PFSK-1 (cell line): ENCODE measurements around the gene SHISA7.

Source experiments
- FOXP2 ChIP-seq: optimal IDR thresholded peaks from 2 replicates; pipeline ENCODE3; 2011; ENCODE audit warnings: borderline replicate concordance, control low read depth, inconsistent platforms; ENCODE audit not compliant: insufficient read depth; ENCODE audit errors: extremely low read length, extremely low read depth
- POLR2AphosphoS5 ChIP-seq: IDR thresholded peaks from 2 replicates; pipeline ENCODE4 v1.6.1; 2012; ENCODE audit warnings: low read depth, mild to moderate bottlenecking, control low read depth, low read length, moderate library complexity
- SIN3A ChIP-seq: IDR thresholded peaks from 2 replicates; pipeline ENCODE4 v1.6.1; 2012; ENCODE audit warnings: mild to moderate bottlenecking, low read length, moderate library complexity, borderline replicate concordance; ENCODE audit not compliant: insufficient read depth
- TAF1 ChIP-seq: IDR thresholded peaks from 2 replicates; pipeline ENCODE4 v1.6.1; 2012; ENCODE audit warnings: low read length, control low read depth, borderline replicate concordance; ENCODE audit not compliant: insufficient read depth
- TF ChIP-seq, protein P1 (sequence below), 2 experiments: IDR thresholded peaks; 2 replicates each; pipeline versions ENCODE4 v1.6.1 to v1.8.0; 2011 to 2012; ENCODE audit warnings: low read depth in 2 of 2, low read length in 2 of 2, control low read depth in 1 of 2, inconsistent platforms in 1 of 2, mild to moderate bottlenecking in 1 of 2, moderate library complexity in 1 of 2; ENCODE audit not compliant: insufficient read depth in 1 of 2

Gene SHISA7

DNA sequence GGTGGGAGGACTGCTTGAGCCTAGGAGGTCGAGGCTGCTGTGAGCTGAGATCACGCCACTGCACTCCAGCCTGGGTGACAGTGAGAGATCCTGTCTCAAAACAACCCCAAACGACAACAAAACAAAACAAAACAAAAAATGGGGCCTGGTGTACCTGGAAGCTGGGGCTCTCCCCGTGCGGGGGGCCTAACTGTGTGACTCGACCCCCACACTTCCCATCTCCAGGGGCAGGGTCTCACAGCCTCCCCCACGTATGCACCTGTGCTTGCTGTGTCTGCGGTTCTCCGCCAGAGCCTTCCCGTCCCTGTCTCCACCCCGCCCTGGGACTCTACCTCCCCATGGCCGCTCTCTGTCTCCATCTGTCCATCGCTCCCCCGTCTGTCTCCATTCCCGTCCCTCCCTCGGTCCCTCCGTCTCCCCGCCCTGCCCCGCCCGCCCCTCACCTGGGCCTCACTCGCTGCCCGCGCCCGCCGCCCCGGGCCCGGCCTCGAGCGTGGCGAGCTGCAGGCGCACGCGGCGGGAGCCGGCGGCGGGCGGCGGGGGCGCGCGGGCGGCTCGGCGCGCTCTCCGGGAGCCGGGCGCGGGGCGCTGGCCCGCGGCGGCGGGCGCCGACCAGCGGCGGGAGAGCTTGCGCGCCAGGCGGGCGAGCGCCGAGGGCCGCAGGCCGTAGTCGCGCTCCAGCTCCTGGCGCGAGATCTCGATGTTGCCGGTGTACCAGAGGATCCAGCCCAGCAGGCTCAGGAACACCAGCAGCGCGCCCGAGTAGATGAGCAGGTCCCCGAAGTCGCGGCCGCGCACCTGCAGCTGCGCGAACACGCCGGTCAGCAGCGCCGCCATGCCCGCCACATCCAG, 59.6 kb downstream of the SHISA7 start:
- TF ChIP-seq POLR2AphosphoS5 (no peak), FOXP2 (no peak), SIN3A (no peak), TAF1 (no peak)
- TF ChIP-seq, protein P1, sequence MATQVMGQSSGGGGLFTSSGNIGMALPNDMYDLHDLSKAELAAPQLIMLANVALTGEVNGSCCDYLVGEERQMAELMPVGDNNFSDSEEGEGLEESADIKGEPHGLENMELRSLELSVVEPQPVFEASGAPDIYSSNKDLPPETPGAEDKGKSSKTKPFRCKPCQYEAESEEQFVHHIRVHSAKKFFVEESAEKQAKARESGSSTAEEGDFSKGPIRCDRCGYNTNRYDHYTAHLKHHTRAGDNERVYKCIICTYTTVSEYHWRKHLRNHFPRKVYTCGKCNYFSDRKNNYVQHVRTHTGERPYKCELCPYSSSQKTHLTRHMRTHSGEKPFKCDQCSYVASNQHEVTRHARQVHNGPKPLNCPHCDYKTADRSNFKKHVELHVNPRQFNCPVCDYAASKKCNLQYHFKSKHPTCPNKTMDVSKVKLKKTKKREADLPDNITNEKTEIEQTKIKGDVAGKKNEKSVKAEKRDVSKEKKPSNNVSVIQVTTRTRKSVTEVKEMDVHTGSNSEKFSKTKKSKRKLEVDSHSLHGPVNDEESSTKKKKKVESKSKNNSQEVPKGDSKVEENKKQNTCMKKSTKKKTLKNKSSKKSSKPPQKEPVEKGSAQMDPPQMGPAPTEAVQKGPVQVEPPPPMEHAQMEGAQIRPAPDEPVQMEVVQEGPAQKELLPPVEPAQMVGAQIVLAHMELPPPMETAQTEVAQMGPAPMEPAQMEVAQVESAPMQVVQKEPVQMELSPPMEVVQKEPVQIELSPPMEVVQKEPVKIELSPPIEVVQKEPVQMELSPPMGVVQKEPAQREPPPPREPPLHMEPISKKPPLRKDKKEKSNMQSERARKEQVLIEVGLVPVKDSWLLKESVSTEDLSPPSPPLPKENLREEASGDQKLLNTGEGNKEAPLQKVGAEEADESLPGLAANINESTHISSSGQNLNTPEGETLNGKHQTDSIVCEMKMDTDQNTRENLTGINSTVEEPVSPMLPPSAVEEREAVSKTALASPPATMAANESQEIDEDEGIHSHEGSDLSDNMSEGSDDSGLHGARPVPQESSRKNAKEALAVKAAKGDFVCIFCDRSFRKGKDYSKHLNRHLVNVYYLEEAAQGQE (IDR thresholded peaks at IDR 0.05; ENCODE audit: insufficient read depth in 1 of 2, low read depth in 2 of 2, low read length in 2 of 2) = no peak

DNA sequence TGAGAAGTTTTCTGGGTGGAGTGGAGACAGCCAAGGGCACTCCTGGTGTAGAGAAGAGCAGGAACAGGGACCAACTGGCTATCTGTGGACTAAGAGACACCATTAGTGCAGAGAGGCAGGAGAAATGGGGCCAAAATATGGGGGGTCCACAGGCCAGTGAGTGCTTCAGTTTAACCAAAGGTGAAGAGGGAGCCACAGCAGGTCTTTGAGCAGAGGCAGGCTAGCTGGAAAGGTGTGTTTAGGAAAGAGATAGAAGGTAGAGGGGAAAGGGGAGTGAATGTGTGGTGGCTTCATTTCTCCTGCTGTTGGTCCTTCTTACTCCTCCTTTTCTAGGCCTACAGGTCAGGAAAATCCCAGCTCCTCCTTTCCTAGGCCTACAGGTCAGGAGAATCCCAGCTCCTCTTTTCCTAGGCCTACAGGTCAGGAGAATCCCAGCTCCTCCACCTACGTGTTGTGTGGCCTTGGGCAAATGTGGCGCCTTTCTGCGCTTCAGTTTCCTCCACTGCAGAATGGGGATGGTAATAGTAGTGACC, 60.5 kb downstream of the SHISA7 start:
- TF ChIP-seq TAF1 (no peak), SIN3A (no peak), FOXP2 (no peak)

DNA sequence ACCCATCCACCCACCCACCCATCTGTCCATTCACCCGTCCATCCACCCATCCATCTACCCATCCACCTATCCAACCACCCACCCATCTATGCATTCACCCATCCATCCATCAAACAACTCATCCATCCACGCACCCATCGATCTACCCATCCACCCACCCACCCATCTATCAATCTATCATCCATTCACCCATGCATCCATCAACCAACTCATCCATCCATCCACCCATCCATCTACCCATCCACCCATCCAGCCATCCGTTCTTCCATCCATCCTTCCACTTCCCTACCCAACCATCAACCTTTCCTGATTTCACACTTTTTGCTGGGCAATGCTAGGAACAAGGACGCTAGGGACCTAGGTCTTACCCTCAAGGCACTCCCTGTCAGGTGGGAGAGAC, 61.1 kb downstream of the SHISA7 start:
- TF ChIP-seq TAF1 = no peak
- TF ChIP-seq, protein P1 (IDR thresholded peaks at IDR 0.05; ENCODE audit: insufficient read depth in 1 of 2, low read depth in 2 of 2, low read length in 2 of 2) = no peak
- no peak for TF ChIP-seq FOXP2
- TF ChIP-seq SIN3A = no peak
- no peak for TF ChIP-seq POLR2AphosphoS5

DNA sequence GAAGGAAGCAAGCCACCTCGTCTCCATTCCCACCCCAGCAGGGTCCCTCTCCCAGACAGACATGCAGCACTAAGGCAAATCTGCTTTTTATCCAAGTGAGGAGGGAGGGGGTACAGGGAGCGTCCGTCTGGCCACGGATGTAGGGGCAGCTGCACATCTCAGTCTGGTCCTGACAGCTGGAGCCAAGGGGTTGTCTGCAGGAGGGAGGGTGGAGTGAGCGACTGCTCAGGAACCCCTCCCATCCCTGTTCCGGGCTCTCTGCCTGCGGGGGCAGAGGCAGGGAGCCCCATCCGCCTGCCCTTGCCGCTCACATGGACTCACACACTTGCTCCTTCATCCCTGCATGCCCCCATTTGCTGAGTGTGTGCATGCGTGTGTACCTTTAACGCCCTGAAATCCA, 63.9 kb downstream of the SHISA7 start:
- TF ChIP-seq, protein P1 (IDR thresholded peaks at IDR 0.05; ENCODE audit: insufficient read depth in 1 of 2, low read depth in 2 of 2, low read length in 2 of 2) = no peak
- TF ChIP-seq FOXP2 (no peak), POLR2AphosphoS5 (no peak), SIN3A (no peak), TAF1 (no peak)
